DMS 273 (cell line): ENCODE measurements around the gene GOSR2.
A peak's percentile ranks its signal among the peaks of the same experiment; 100 is the strongest.

Source experiments
- DNase-seq: peaks from one replicate; lab custom pipeline; 2025; ENCODE audit not compliant: unreplicated experiment; lab: John Stamatoyannopoulos, UW

Gene GOSR2

GRCh38 chr17:46922804-46923635, at the start of gene GOSR2:
GOSR2 (plus strand) TSS chr17:46923160; CDS start chr17:46923193, 33 bp downstream.
- DNase-seq, result peak; percentile 98

DNA sequence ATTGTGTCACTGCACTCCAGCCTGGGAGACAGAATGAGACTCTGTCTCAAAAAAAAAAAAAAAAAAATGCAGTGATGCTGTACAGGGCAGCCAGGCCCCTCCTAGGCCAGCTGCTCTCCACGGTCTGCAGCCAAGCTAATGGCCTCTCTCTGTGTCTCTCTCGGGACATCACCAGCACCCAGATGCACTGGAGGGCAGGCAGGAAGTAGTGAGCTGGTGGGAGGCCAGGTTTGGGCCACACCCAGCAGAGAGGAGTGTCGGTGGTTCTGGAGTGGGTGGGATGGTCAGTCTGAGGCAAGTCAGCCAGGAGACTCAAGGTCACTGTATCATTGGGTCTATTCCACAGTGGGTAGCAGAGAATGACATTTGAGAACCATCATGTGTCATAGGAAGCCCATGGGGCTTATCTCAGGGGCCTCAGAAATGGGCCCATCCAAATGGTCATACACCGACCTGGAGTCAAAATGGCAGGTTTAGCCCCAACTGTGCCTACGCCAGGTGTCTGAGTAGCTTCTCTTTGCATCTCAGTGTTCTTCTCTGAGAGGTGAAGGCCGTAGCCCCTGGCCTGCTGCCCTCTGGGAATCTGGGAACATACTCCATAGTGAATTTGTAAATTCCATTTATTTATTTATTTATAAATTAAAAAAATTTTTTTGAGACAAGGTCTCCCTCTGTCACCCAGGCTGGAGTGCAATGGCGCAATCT, 48.9 kb upstream of the GOSR2 start:
- DNase-seq, result no peak

DNA sequence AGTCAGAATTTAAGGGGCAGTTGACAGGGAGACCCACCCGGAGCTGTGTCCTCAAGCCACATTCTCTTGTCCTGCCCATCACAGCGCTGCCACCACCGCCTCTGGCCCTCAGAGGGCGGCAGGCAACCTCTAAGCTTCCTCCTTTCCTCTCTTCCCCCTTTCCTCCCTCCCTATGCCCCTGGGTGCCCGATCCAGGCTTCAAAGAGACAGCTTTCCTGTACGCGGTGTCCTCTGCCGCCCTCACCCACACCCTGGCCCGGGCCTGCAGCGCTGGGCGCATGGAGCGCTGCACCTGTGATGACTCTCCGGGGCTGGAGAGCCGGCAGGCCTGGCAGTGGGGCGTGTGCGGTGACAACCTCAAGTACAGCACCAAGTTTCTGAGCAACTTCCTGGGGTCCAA, 48.1 kb upstream of the GOSR2 start:
- no peak for DNase-seq

DNA sequence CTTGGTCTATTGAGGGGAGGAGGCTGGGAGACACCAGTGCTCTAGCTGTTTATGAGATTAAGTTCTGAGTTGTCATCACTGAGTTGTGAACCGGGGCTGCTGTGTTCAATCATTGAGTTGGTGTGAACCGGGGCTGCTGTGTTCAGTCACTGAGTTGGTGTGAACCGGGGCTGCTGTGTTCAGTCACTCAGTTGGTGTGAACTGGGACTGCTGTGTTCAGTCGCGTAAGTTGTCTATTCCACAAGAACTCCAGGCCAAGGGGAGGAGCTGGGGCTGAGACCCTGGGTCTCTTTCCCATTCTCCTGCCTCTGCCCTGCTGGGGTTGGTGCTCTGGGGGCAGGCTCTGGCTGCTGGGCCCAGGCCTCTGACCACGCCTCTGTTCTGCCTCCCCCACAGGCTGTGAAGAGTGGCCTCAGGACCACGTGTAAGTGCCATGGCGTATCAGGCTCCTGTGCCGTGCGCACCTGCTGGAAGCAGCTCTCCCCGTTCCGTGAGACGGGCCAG, 47.1 kb upstream of the GOSR2 start:
- no peak for DNase-seq

GRCh38 chr17:46876353-46876887, 46.5 kb upstream of the GOSR2 start:
- DNase-seq, result peak; percentile 56

DNA sequence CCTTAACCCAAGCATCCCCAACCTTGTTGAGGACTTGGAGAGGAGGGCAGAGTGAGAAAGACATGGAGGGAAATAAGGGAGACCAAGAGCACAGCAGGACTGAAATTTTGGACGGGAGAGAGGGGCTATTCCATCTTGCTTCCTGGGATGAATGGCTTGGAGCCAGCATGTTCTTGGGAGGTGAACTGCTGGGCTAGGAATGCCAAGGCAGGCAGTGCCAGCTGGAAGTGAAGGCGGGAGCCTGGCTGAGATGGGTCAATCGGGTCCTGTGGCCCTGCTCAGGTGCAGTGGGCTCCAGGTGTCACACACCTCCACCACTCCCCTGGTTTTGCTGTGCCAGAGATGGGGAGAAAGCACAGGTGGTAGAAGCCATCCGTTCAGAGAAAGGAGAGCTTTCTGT, 46.0 kb upstream of the GOSR2 start:
- no peak for DNase-seq

- no peak for DNase-seq
Observed at GRCh38 chr17:46877466-46877865, 45.5 kb upstream of the GOSR2 start.

- DNase-seq, result no peak
Observed at GRCh38 chr17:46878055-46878454, 44.9 kb upstream of the GOSR2 start.

DNA sequence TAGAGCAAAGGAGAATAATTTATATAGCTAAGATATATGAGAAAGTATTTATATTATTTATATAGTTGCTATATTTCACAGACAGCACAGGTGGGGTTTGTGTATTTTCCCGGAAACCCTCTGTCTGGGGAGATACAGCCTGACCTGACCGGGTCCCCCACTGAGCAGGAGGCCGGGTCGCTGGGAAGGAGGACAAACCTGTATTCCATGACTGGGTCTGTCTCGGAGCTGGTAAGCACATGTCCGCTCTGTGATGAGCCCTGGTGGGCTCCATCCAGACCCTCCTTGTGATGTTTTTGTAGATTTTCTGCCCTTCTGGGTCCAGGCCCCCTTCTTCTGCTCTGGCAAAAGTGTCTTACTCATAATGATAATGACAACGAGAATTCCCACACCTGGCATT, 43.9 kb upstream of the GOSR2 start:
- DNase-seq, result no peak

DNA sequence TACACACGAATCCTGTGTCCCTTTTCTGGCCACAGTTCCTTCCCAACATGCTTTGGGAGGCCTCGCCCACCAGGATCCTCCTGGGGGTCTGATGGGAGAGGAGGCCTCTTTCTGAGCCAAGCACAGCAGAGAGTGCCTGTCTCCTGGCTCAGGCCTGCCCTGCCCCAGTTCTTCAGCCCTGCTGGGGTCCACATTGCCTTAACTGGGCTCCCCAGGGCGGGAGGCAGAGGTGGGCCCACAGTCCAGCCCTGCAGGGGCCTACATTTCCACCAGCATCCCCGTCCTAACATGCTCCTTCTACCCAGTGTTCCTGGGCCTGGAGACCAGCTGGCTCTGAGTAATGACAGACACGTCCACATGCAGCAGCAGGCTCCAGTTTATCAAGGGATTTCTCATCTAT, 41.9 kb upstream of the GOSR2 start:
- DNase-seq, result no peak

DNA sequence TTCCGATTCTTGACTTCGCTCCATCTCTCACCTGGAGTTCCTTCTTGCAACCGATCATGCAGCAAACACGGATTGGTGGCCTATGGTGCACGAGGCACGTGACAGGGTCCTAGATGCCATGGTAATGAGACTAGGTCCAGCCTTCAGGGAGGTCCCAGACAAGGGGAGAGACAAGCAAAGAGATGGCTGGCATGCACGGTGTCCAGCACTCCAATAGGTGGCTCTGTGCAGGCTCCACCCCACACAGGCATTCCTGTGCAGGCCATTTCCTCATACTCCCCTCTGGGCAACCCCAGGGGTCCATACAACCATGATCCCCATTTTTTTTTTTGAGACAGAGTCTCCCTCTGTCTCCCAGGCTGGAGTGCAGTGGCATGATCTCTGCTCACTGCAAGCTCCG, 40.3 kb upstream of the GOSR2 start:
- DNase-seq, result no peak

GRCh38 chr17:46883871-46884520, 39.0 kb upstream of the GOSR2 start:
- no peak for DNase-seq

- DNase-seq, result no peak
Observed at GRCh38 chr17:46884552-46884951, 38.4 kb upstream of the GOSR2 start.

DNA sequence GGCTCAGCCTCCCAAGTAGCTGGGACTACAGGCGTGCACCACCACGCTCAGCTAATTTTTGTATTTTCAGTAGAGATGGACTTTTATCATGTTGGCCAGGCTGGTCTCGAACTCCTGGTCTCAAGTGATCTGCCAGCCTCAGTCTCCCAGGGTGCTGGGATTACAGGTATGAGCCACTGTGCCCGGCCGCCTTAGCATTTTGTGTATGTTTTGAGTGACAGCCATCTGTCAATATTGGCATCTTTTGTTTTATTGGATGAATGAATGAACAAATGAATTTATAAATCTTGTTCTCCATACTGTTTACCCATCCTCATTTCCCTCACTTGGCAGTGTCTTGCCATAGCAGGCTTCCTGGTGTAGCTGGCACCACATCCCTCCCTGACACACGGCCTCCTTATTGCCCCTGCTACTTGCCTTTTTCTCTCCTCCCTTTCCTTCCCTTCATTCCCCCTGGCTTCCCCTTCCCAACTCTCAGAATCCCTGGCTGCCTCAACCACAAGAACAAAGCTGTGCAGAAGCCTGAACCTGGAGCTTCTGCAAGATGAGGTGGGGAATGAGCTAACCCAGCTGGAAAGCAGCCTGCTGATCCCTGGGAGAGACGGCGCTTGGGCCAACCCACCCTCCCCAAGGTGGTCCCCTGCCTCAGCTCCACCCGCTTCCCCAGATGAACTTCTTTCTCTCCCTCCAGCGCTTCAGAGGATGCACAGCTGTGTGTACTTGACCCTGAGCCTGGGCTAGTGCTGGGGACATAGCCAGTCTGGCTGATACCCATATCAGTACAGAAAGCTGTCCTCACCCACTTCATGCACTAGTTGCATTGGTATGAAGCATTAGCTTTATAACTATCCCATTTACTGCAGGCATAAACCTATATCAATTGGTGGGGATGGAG, 37.3 kb upstream of the GOSR2 start:
- no peak for DNase-seq

DNA sequence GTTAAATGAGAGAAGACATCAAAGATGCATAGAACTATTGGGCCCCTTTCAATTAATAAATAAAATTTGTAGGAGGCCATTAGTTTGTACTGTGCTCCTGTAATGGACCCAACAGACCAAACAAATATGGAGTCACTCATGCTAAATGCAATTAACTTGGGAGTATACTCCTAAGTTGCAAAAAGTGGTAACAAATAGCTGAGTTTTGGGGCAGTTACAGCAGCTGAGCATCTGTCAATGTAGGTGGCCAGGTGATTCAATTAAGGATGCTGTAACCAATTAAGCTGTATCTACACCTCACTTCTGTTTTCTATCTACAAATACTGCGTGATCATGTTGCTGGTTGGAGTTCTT, 36.7 kb upstream of the GOSR2 start:
- DNase-seq, result no peak

DNA sequence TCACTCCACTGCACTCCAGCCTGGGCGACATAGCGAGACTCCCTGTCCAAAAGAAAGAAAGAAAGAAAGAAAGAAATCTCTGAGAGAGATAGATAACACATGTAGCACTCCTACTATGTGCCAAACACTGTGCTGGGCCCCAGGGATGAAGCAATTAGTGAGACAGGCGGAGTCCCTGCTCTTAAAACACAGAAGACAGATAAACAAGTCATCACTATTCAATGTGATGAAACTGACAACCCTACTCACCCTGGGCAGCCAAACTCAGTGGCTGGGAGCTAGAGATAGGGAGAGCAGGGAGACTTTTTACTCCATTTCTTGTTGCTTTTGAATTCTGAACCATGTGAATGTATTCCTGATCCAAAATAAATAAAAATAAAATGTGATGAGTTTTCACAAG, 35.2 kb upstream of the GOSR2 start:
- DNase-seq, result no peak

- no peak for DNase-seq
Observed at GRCh38 chr17:46888727-46889126, 34.2 kb upstream of the GOSR2 start.

- DNase-seq, result no peak
Observed at GRCh38 chr17:46889519-46889918, 33.4 kb upstream of the GOSR2 start.

DNA sequence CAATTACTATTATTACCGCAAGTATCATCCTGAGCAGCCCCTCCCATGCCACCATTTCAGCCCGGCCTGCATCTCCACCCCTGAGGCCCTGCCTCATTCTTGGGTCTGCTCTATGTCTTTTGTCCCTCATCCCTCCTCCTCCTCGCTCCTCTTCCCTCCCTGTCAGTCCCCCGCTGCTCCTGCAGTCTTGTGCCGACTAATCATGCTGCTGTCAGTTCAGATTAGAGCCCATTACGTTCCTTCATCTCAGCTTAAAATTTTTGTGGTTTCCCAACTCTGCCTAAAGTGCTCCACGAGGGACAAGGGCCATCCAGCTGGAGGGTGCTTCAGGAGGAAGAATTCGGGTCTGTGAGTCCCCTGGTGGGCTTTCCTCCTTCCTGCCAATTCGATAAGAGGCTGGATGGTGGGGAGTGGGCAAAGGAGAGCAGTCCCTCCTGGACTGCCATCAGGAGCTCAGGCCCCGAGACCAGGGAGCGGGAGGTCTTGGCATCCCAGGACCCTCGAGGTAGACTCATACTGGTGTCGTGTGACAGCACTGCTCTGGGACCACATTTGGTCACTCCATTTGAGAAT, 32.9 kb upstream of the GOSR2 start:
- no peak for DNase-seq

DNA sequence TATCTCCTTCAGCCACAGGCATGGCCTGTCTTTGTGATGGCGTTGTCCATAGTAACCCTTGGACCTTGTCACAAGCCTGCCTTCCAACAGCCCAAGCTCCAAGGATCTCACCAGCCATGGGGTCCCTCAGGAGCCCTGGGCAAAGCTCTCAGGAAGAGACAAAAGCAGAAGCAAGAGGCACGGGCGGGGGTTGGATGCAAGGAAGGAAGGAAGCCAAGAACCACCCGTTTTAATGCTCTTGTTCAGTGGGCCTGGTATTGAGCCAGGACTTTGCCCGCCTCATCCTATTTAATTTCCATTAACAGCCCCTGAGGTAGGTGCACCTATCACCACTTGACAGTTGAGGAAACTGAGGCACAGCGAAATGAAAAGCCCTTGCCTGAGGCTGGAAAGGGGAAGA, 32.3 kb upstream of the GOSR2 start:
- DNase-seq, result no peak
